HG02938 (cell line): ENCODE measurements around the gene IFI16.
"Not testable (repeated sequence)": the region's sequence is repeated elsewhere in the genome, so short reads cannot be mapped to it uniquely, and the experiment has no call there.

ENCODE experiments used
- ATAC-seq: cut with Tn5 transposase; IDR thresholded peaks from one replicate; pipeline ENCODE4 v1.9.1; 2021; ENCODE audit warnings: mild to moderate bottlenecking, moderate library complexity; ENCODE audit not compliant: unreplicated experiment

Gene IFI16

DNA sequence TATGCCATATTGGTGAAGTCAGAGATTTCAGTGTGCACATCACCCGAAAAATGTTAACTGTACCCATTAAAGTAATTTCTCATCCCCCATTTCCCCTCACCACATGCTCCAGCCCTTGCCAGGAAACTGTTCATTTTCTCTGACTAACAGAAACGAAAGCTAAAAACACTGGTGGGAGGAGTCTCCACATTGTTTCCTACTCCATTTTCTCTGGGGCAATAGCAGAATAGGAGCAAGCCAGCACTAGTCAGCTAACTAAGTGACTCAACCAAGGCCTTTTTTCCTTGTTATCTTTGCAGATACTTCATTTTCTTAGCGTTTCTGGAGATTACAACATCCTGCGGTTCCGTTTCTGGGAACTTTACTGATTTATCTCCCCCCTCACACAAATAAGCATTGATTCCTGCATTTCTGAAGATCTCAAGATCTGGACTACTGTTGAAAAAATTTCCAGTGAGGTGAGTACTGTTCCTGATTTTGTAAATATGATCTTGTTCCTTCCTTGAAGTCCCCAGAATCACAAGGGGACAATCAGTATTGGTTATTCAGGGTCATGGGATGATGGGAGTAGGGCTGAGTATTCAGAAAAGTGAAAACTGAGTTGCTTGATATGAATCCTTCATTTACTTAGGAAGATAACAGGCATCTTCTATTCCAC lies at the start of gene IFI16:
Gene IFI16, plus strand, starts transcription at position 204 of the 658 bp plus-strand sequence. CDS start 4,774 bp downstream, outside the sequence.
- peak; percentile 46 for ATAC-seq

DNA sequence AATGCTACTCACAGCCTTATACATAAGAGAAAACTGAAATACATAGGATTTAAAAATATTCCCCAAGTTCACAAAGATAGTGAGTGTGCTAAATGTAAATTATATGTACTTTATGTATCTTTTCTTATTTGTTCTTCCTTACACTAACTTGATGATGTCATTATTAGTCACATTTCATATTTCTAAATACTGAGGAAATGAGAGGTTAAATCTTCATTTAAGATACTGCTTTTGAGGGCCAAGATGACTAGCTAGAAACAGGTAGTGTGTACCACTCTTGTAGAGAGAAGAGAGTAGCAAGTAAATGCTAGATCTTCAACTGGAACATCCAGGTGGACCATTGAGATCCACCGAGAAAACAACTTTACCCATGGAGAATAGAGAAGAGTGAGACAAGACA lies 48.5 kb upstream of the IFI16 start:
- no peak for ATAC-seq

DNA sequence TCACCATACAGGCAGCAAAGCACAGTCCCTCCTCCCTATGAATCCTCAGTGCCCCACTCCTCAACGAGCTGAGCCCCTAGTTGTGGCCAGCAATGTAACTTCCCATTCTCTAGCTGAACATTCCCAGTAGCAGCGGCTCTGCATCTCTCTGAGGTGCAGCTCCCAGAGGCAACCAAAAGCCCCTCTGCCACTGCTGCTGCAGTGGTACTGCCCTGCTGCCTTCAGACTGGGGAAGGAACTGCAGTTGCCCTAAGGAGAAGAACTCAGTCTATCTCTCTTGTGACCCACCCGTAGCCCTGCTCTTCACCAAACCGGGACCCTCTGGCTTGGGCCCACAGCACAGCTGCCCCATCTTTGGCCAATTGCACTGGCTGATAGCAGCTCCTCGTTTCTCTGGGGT lies 46.7 kb upstream of the IFI16 start:
- ATAC-seq, result no peak

DNA sequence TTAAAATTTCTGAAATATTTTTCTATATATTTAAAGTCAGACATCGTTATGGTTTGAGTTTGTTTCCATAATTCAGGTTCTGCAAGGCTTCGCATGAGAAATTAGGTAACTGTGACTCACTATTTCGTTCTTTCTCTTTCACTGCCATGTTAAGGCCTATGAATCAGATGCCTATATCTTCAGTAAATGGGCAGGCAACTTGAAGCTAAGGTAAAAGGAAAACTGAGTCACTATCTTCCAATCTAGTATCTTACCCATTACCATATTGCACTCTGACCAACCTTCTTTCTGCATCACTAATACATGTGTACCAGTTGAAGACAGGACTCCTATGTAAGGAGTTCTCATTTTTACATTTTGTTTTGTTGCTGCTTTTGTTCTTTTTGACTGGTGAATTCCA lies 40.5 kb upstream of the IFI16 start:
- no peak for ATAC-seq

DNA sequence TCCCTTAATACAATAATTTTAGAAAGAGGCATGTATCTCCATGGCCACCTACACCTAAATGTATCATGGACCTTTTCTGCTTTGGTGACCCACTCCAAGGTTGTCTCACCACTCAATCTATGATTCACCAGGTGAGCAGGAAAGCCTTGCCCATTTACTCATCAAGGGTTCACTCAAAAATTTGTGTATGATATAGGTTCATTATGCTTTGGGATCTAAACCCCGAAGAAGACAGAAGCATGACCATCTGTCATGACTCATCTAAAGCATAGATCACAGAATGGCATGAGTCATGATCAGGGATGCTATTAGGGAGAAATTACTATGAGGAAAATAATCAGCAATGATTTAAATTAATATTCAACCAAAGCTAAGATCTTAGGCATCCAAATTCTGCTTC lies 39.9 kb upstream of the IFI16 start:
- no peak for ATAC-seq

DNA sequence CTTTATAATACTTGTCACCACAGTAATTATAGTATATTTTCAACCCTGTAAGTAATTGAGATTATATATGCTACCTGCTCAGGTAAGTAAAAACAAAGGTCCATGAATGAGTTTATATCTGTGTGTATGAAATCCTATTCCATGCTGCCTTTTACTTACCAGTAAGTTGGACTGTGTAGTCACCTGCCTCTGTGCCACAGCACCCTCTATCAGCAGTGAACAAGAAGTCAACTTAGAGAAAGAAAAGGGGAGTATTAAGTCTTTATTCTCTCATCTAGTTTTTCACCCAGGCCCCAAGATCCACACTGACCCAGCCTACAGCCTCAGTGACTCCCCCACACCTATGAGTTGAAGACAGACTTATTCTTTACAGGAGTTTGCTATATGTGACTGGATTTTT lies 36.9 kb upstream of the IFI16 start:
- ATAC-seq, result no peak

DNA sequence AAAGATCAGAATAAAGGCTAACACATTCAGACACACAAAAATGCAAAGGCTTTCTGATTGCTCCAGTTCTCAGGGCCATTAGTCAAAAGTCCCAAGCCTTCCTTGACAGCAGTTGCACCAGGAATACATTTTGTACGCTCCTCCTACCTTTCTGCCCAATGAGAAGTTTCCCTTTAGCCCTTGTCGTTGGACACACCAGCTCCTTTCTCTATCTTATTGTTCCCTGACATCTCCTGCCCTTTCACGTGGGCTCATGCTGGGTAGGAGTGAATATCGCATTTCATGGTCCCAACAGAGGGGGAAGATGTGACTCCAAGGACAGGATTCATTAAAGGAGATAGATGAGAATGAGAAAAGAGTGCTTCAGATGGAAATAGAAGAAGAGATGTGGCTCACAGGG lies 33.5 kb upstream of the IFI16 start:
- ATAC-seq, result no peak

DNA sequence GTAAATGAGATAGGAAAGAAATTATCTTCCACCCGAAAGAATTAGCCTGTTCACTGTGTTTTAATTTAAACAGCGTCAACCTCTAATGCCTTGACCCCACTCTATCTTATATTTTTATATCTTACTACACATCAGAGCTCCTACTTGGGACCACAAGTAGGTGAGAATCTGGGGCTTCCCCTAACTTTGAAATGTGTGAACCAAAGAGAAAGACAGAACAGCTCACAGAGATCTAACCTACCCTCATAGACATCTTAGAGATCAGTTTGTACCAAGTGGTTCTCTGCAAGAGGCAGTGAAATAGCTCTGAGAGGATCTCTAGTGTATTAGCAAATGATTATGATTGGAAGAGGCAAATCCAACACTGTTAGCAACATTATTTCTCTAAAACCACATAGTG lies 31.0 kb upstream of the IFI16 start:
- no peak for ATAC-seq

DNA sequence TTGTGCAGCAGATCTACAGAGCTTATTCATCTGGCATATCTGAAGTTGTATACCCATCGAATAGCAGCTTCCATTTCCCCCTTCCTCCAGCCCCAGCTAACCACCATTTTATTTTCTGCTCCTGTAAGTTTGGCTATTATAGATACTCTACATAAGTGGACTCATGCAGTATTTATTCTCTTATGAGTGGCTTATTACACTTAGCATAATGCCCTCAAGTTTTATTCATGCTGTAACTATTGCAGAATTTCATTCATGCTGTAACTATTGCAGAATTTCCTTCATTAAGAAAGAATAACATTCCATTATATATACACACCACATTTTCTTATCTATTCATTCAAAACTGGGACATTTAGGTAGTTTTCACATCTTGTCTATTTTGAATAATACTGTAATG lies 30.5 kb upstream of the IFI16 start:
- no peak for ATAC-seq

DNA sequence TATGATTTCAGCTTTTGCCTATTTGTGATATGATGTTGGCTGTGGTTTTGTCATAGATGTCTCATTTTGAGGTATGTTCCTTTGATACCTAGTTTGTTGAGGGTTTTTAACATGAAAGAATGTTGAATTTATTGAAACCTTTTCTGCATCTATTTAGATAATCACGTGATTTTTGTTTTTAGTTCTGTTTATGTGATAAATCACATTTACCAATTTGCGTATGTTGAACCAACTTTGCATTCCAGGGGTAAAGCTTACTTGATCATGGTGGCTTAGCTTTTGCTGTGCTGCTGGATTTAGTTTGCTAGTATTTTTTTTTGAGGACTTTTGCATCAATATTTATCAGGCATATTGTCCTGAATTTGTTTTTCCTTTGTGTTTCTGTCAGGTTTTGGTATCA lies 26.5 kb upstream of the IFI16 start:
- no peak for ATAC-seq

DNA sequence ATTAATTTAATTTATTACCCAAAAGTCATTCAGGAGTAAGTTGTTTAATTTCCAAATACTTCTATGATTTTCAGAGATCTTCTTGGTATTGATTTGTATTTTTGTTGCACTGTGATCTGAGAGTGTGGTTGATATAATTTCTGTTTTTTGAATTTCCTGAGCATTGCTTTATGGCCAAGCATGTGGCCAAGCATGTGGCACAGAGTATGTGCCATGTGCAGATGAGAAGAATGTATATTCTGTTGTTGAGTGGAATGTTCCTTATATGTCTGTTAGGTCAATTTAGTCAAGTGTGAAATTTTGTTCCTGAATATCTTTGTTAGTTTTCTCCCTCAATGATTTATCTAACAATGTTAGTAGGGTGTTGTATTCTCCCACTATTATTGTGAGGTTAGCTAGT lies 25.3 kb upstream of the IFI16 start:
- no peak for ATAC-seq

DNA sequence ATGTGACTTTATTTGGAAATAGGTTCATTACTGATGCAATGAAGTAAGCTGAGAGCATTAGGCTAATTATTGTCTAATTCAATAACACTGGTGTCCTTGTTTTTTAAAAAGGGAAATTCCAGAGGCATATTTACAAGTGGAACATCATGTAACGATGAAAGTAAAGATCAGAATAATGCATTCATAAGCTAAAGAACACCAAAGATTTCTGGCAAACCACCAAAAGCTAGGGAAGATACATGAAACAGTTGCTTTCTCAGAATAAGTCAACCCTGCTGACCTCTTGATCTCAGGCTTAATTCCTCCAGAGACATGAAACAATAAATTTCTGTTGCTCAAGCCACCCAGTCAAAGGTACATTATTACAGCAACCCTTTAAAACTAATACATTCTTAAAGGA lies 20.3 kb upstream of the IFI16 start:
- ATAC-seq, result no peak

DNA sequence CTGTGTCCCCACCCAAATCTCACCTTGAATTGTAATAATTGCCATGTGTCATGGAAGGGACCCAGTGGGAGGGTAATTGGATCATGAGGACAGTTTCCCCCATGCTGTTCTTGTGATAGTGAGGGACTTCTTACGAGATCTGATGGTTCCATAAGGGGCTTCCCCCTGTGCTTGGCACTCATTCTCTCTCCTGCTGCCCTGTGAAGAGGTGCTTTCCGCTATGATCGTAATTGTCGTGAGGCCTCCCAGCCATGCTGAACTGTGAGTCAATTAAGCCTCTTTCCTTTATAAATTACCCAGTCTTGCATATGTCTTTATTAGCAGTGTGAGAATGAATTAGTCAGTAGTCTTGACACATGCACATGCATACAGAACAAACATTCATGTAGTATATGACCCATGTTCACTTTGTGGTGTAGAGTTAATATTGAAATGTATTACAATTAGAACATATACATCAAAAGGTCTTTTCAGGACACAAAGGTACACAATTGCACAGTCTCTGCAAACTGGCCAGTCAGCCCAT lies 16.9 kb upstream of the IFI16 start:
- ATAC-seq, result no peak

DNA sequence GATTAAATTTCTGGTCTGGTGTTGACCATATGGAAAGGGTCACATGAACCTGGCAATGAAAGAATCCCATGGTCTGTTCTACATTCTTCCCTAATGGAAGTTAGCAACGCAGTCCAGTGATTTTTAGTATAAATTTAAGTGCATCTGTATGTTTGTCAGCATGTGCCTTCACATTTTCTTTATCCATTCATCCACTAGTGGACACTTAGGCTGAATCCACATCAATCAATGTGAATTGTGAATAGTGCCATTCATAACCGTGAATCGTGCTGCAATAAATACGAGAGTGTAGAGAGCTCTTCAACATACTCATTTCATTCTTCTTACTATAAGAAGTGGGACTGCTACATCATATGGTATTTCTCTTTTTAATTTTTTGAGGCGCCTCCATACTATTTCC lies 12.7 kb upstream of the IFI16 start:
- ATAC-seq, result no peak

DNA sequence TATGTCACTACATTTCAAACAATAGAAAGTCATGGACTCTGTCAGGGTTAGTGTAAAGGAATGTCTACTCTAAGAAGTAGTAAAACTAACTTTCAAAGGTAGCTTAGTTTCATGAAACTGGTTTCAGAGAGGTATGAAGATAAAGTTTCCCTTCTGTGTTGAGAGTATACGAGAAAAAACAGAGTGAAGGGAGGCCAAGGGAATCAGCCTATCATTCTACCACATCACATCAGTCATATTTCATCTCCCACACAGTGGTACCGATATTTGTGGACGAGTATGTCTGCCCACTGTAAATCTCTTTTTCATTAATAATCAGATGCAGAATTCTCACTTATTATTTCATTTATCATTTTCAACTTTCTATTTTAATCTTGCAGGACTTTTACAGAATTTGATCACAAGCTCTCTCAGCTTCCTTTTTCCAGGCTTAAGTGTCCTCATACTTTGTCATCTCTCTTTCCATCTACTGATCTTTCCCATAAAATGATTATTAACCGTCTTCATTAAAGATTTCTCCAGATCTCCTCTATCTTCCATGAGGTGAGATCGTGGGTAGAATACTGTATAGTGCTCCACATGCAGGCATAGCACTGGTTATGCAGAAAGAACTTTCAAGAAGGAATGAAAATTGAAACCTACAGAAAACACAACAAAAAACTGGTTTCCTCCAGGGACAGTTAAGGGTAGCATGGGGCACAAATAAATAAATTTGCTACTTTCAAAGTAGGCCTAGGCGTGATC lies 11.5 kb upstream of the IFI16 start:
- ATAC-seq, result peak; percentile 16

DNA sequence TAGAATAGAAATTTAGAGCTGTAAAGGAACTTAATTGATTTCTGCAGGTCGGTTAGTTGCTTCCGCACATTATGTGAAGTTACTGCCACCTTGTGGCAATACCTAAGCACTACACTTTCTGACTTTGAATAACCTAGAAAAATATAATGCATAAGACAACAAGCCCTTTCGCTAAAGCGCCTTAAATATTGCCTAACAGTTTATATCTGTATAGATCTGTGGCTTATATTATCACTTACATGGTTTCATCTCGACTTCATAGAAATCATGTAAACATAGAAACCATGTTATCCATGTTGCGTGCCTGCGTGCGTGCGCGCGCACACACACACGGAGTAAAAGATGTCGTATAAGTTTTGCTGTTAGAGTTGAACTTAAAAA lies 10.9 kb upstream of the IFI16 start:
- peak; percentile 60 for ATAC-seq

DNA sequence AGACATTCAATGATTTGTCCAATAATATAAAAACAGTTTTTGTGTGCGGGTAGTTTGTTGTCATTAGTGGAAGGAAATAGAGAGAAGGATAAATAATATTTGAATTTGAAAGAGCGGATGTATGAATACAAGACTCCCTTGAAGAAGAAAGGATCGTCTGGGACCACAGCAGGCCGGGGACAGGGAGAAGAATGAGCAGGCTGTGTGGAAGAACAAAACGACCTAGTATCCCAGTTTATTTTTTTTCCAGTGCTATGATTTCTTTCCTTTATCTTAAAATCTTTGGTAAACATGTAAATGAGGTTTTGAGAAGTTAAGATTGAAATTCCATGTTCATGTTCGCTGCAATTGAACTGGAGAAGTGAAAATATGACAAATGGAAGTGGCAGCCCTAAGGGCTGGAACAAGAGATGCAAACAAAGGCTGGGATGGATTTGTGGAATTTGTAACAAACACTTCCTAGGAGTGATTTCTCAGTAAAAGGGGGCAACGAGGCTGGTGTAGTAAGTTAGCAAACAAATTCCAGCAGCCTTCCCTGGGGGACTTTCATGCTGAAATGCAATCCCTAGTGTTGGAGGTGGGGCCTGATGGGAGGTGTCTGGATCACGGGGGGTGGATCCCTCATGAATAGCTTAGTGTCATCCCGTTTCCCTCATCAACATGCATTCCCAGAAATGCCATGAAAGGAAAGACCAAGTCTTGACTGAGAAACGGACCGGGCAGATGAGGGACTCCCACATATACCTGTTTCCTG lies 10.2 kb upstream of the IFI16 start:
- ATAC-seq, result no peak

DNA sequence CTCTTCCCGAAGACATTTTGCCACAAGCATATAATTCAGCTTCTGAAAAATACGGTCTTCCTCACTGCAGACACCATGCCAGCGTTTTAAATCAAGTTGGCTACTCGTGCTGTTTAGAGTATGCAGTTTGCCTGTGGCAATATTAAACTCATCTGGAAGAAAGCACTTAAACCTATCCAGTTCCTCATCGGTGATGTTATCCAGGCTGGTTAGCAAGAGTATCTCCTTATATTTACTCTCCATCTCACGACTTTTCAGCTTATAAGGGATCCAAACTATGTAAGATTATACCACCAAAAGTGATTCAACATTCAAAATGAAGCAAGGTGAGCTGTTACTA lies 9.7 kb upstream of the IFI16 start:
- no peak for ATAC-seq

DNA sequence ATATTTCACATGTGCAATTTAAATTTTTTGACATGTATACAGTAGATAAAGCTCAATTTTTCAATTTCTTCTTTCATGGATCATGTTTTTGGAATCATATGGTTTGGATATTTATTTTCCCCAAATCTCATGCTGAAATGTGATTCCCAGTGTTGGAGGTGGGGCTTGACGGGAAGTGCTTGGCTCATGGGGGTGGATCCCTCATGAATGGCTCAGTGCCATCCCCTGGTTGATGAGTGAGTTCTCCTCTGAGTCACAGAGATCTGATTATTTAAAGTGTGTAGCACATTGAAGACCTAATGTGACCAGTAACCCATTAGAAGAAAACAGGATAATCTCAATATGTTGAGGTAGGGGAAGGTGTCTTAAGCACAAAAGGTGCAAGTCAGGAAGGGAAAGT lies 9.1 kb upstream of the IFI16 start:
- no peak for ATAC-seq

DNA sequence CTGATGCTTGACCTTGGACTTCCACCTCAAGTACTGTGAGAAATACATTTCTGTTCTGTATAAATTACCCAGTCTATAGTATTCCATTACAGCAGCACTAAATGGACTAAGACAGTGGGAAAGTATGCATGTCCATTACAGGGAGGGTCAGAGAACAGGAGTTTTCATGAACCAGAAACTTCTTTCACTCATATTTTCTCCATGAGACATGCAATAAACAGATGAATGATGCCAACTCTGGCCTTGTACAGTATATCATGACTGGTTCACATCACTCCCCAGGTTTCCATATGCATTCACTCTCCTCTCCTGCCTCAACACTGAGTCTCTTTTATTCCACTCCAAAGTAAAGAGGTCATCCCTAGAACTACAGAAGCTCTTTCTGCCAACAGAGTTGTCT lies 4.5 kb upstream of the IFI16 start:
- ATAC-seq, result no peak

DNA sequence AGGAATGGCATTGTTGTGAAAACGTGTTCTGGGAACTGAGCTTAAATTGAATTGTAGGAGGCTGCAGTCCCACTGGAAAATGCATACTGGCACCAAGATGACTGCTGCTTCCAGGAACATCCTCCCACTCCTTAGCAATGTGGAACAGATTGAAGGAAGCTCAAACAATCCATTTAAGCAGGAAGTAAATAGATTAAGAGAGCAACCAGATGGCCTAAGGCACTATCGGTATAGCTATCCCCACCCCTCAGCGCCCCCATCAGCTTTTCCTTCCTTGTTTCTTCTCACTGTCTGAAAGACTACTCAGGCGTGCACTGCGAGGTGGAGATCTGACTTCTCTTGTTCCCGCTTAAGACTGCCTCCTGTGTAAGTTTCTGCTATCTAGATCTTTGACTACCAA lies 4.0 kb upstream of the IFI16 start:
- ATAC-seq, result no peak

DNA sequence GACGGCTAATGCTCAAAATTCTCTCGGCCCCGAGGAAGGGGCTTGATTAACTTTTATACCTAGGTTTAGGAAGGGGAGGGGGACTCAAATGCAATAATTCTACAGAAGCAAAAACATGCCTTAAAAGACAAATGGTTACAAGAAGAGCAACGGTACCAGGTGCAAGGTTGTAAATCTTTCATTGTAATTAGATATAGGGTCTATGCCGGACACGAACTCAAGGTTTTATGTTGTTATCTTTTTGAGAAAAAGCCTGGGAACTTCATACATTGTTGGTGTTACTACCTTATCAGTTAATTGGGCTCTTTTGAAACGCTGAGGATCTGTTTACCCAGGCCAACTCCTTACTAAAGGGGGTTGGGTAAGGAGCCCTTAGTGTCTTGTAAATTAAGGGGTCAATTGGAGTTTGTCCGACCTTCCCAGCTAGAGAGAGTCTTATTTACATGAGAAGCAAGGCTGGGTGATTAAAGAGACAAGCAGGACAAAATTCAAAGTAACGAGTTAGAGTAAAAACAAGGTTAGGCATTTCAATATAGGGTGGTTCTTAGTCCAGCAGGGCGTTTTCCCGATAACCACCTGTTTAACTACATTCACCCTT lies 3.4 kb upstream of the IFI16 start:
- ATAC-seq, result not testable (repeated sequence)
